ENCODE data around the gene ANKRD45. TPM values are rescaled to one million over a fixed set of nuclear protein-coding genes. Genes with fewer than 3 reads are reported as not detected.
A peak's percentile ranks its signal among the peaks of the same experiment; 100 is the strongest.
"Not testable (repeated sequence)": the region's sequence is repeated elsewhere in the genome, so short reads cannot be mapped to it uniquely, and the experiment has no call there.

The ANKRD45 gene
- total RNA-seq, 1 experiment from 2014 or later: 0.91 TPM

DNA sequence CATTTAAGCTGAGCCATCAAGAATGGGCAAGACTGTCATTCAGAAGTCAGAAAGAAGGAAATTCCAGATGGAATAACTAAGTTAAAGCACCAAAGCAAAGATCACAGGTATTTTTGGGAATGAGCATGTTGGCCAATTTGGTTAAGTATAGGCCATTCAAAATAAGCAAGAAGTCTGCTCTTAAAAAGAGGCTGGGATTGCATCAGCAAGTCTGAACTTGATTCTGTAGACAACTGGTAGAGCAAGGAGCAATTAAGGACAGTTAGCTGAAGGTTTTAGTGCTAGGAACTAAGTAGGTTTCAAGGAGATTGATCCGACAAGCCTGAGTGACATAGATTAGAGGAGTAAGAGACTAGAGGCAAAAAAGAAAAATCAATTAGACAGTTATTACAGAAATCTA, 8.4 kb downstream of the ANKRD45 start:
- DNase-seq (ENCODE audit: low read depth): no peak
- in situ Hi-C loops (cut with HindIII; ENCODE audit: low pct_unique_long_range_greater_than_20kb, low sequenced_read_pairs): no loop called here

- in situ Hi-C loops (cut with HindIII; ENCODE audit: low pct_unique_long_range_greater_than_20kb, low sequenced_read_pairs): no loop called here
Measured at GRCh38 chr1:173660306-173660705, 9.3 kb downstream of the ANKRD45 start.

GRCh38 chr1:173648880-173649605, 20.6 kb downstream of the ANKRD45 start:
- DNase-seq (ENCODE audit: low read depth): no peak
- in situ Hi-C loops (cut with HindIII; ENCODE audit: low pct_unique_long_range_greater_than_20kb, low sequenced_read_pairs): no loop called here

More at GRCh38 chr1:173660306-173660705, 9.3 kb downstream of the ANKRD45 start:
- DNase-seq (ENCODE audit: low read depth): no peak

DNA sequence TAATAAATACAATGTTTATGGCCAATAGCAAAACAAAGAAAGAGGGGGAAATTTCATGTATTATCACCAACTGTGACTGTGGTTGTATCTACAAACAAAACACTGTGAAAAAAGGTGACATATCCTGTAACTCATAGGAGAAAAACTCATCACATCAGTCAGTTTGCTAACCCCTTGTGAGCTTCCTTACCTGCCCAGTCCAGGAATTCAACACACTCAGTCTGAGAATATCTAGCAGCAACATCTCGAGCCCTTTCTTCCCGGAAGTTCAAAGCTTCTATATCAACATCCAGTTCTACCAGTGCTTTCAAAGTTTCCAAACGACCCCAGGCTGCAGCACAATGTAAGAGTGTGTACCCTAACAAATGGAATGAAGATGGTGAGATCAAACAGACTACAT, 23.0 kb downstream of the ANKRD45 start:
- DNase-seq (ENCODE audit: low read depth): no peak
- in situ Hi-C loops (cut with HindIII; ENCODE audit: low pct_unique_long_range_greater_than_20kb, low sequenced_read_pairs): no loop called here

GRCh38 chr1:173642450-173643139, 27.1 kb downstream of the ANKRD45 start:
- in situ Hi-C loops (cut with HindIII; ENCODE audit: low pct_unique_long_range_greater_than_20kb, low sequenced_read_pairs): not testable (repeated sequence)
- DNase-seq (ENCODE audit: low read depth): peak; percentile 6

GRCh38 chr1:173639102-173639501, 30.5 kb downstream of the ANKRD45 start:
- DNase-seq (ENCODE audit: low read depth): no peak
- in situ Hi-C loops (cut with HindIII; ENCODE audit: low pct_unique_long_range_greater_than_20kb, low sequenced_read_pairs): no loop called here

DNA sequence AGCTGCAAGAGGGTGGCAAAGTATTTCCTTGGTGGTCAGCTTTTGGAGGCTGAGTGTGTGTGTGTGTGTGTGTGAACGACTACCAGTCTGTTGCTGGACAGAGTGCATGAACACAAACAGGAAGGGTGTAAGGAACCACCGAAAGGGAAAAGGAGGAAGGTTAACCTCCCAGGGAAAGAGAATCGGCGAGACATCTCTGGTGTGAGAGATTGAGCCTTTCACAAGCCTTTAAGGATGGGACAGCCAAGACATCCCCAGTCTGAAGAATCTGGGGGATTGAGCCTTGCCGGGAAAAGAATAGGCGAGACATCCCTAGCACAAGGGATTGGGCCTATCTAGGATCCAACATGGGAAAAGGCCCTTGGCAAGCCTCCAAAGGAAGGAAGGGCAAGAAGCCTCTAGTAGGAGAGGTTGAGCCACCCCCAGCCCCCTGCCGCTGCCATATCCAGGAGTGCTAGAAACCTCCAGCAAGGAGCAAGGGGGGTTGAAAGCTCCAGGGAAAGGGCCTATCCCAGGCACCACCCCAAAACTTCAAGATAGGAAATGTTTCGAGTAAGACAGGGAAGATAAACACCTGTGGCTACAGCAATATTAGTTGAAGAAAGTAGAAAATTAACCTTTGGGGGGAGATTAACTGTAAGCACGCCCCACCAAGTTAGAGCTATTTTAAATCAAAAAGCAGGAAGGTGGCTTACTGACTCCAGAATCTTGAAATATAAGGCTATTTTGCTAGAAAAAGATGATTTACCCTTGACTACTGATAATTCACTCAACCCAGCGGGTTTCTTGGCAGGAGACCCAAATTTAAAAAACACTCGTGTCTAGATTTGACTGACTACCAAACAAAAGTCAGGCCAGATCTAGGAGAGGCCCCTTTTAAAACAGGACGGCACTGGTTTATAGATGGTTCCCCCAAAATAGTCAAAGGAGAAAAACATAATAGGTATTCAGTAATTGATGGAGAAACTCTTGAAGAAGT, 31.3 kb downstream of the ANKRD45 start:
- DNase-seq (ENCODE audit: low read depth): no peak
- in situ Hi-C loops (cut with HindIII; ENCODE audit: low pct_unique_long_range_greater_than_20kb, low sequenced_read_pairs): no loop called here

DNA sequence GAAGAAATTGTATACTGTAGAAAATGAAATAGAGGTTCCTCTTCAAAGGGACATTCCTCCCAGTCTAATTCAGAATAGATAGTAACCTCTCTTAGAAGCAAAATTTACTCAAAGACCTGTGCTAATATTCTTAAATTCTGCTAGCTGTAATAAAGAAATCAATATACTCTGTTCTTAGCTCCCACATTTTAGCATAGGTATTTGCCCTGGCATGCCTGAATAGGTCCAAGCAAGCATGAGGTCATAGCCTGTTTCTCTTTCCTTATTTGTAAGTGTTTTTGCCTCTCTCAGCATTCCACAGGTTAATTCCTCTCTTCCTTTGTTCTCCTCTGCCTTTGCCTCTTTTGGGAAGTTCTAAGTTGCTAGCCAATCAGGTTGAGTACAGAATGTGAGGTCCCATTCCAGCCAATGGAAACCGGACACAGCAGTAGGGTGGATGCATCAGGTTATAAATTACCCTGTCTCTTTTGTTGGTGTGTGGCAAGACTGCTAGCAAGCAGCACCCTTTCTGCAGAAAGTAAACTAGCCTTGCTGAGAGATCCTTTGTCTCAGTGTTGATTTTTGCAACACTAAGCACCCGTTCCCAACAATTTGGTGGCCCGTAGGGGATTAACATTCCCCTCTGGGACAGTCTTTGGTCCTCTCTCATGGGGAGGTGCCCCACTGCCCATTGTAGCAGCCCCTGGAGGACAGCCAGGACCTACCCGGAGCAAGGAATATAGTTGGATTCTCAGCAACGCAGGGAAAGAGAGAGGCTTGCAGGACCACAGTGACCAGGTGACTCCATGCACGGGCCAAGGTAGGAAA, 32.2 kb downstream of the ANKRD45 start:
- peak; percentile 16 for DNase-seq (ENCODE audit: low read depth)
- in situ Hi-C loops (cut with HindIII; ENCODE audit: low pct_unique_long_range_greater_than_20kb, low sequenced_read_pairs): not testable (repeated sequence)

GRCh38 chr1:173635116-173635515, 34.5 kb downstream of the ANKRD45 start, which contains the start of gene TEX50:
TEX50 (plus strand) TSS chr1:173635338; CDS start chr1:173635522, 184 bp downstream.
- no peak for DNase-seq (ENCODE audit: low read depth)
- in situ Hi-C loops (cut with HindIII; ENCODE audit: low pct_unique_long_range_greater_than_20kb, low sequenced_read_pairs): no loop called here

GRCh38 chr1:173628888-173629287, 40.8 kb downstream of the ANKRD45 start:
- no peak for DNase-seq (ENCODE audit: low read depth)
- in situ Hi-C loops (cut with HindIII; ENCODE audit: low pct_unique_long_range_greater_than_20kb, low sequenced_read_pairs): no loop called here

GRCh38 chr1:173627269-173627668, 42.4 kb downstream of the ANKRD45 start:
- in situ Hi-C loops (cut with HindIII; ENCODE audit: low pct_unique_long_range_greater_than_20kb, low sequenced_read_pairs): no loop called here

GRCh38 chr1:173616859-173617258, 52.8 kb downstream of the ANKRD45 start:
- in situ Hi-C loops (cut with HindIII; ENCODE audit: low pct_unique_long_range_greater_than_20kb, low sequenced_read_pairs): no loop called here
- no peak for DNase-seq (ENCODE audit: low read depth)

More at GRCh38 chr1:173627269-173627668, 42.4 kb downstream of the ANKRD45 start:
- DNase-seq (ENCODE audit: low read depth): no peak

GRCh38 chr1:173613086-173613485, 56.6 kb downstream of the ANKRD45 start:
- in situ Hi-C loops (cut with HindIII; ENCODE audit: low pct_unique_long_range_greater_than_20kb, low sequenced_read_pairs); DNase-seq (ENCODE audit: low read depth): not testable (repeated sequence)

GRCh38 chr1:173608503-173609216, 61.0 kb downstream of the ANKRD45 start:
- in situ Hi-C loops (cut with HindIII; ENCODE audit: low pct_unique_long_range_greater_than_20kb, low sequenced_read_pairs): no loop called here
- no peak for DNase-seq (ENCODE audit: low read depth)

DNA sequence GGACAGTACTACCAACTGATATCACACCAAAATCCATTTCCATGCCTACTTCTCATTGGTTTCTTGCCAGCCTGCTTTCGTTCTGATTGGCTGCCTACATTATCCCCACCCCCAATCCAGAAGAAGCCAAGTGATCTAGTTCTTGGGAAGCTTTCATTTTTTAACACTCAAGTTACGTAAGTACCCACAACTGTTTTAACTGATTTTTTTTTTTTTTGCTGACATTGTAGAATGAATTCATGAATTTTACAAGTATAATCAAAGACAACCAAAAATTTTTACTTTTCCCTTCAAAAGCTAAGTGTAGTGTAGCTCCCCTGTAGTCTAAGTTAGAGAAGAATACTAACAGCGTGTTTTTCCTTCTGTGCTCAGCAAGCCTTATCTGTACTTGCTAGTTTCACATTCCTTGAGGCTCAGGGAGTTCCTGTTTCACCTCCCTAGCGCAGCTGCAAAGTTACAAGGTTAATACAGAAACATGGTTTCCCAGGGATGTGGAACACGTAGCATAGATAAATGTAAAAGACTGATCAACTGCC, 66.5 kb downstream of the ANKRD45 start, which contains the start of gene SLC9C2:
Gene SLC9C2 (minus strand): TSS at position 17 of the 536 bp plus-strand sequence. CDS start 1,296 bp downstream, outside the sequence.
- in situ Hi-C loops (cut with HindIII; ENCODE audit: low pct_unique_long_range_greater_than_20kb, low sequenced_read_pairs): no loop called here
- DNase-seq (ENCODE audit: low read depth): no peak

DNA sequence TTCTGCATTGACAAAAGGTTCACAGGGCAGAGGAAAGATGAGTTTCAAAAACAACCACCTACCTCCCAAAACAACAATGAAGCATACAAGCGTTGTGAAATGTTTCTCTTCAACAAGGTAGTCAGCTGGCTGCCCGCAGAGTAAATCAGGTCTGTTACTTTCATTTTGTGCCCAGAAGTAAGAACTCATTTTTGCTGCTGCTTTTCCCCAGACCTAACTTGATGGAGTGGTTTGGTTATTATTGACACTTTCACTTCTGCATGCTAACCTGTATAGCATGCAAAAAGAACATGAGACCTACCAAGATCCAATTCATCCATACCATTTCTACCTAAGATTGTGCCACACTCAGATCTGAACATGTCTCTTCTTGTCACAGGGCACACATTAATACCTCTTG, 68.1 kb downstream of the ANKRD45 start:
- DNase-seq (ENCODE audit: low read depth): no peak
- in situ Hi-C loops (cut with HindIII; ENCODE audit: low pct_unique_long_range_greater_than_20kb, low sequenced_read_pairs): no loop called here
